LHCN-M2 (cell line): ENCODE results near the gene WDR43. TPM values are rescaled to one million over a fixed set of nuclear protein-coding genes. Genes with fewer than 3 reads are reported as not detected.
A peak's percentile ranks its signal among the peaks of the same experiment; 100 is the strongest.

Experiments used
- DNase-seq: peaks from one replicate; pipeline ENCODE4 v3.0.0-alpha.2; 2012; ENCODE audit warnings: low read depth
- total RNA-seq: library from RNA; depleted of rRNA; stranded (reverse); fragments of >200 nt; gene quantifications from 2 replicates; pipeline ENCODE4 v1.2.3, GENCODE V29; 2014

The WDR43 gene
- total RNA-seq, 1 experiment from 2014 or later: 68.1 TPM

- no peak for DNase-seq
Measured at GRCh38 chr2:28908172-28908571, 13.7 kb downstream of the WDR43 start.

GRCh38 chr2:28909655-28910353 lies 15.3 kb downstream of the WDR43 start:
- DNase-seq: no peak

GRCh38 chr2:28915939-28916338 lies 21.5 kb downstream of the WDR43 start:
- DNase-seq: no peak

- DNase-seq: no peak
Measured at GRCh38 chr2:28926847-28927246, 32.4 kb downstream of the WDR43 start.

- DNase-seq: no peak
Measured at GRCh38 chr2:28927469-28927868, 33.0 kb downstream of the WDR43 start.

GRCh38 chr2:28927878-28928277 lies 33.4 kb downstream of the WDR43 start:
- DNase-seq: no peak

GRCh38 chr2:28929581-28929980 lies 35.1 kb downstream of the WDR43 start:
- DNase-seq: no peak

GRCh38 chr2:28930205-28930604 lies 35.7 kb downstream of the WDR43 start:
- DNase-seq: no peak

GRCh38 chr2:28934769-28935168 lies 40.3 kb downstream of the WDR43 start:
- no peak for DNase-seq

- no peak for DNase-seq
Measured at GRCh38 chr2:28941008-28941407, 46.5 kb downstream of the WDR43 start.

- no peak for DNase-seq
Measured at GRCh38 chr2:28944535-28945248, 50.2 kb downstream of the WDR43 start.

GRCh38 chr2:28948160-28948559 lies 53.7 kb downstream of the WDR43 start:
- no peak for DNase-seq

- DNase-seq: no peak
Measured at GRCh38 chr2:28949190-28949589, 54.7 kb downstream of the WDR43 start.

- no peak for DNase-seq
Measured at GRCh38 chr2:28949617-28950305, 55.3 kb downstream of the WDR43 start.

- no peak for DNase-seq
Measured at GRCh38 chr2:28950941-28951630, 56.6 kb downstream of the WDR43 start.

- DNase-seq: peak; percentile 73
Measured at GRCh38 chr2:28951910-28952835, 57.7 kb downstream of the WDR43 start.

GRCh38 chr2:28952836-28953211 lies 58.4 kb downstream of the WDR43 start:
- DNase-seq: no peak

- DNase-seq: no peak
Measured at GRCh38 chr2:28955467-28955866, 61.0 kb downstream of the WDR43 start.

GRCh38 chr2:28956415-28956826 lies 62.0 kb downstream of the WDR43 start:
- peak; percentile 45 for DNase-seq

- peak; percentile 45 for DNase-seq
Measured at GRCh38 chr2:28956890-28957289, 62.4 kb downstream of the WDR43 start.

- peak; percentile 75 for DNase-seq
Measured at GRCh38 chr2:28958689-28959088, 64.2 kb downstream of the WDR43 start.
